NCI-H2081 treated with DMSO at 0.1 percent for 48 hours (cell line): Measurements from ENCODE around the gene PRDM2.

ENCODE experiments used
- DNase-seq: peaks from one replicate; lab custom pipeline; 2025; lab: John Stamatoyannopoulos, UW

Gene PRDM2

DNA sequence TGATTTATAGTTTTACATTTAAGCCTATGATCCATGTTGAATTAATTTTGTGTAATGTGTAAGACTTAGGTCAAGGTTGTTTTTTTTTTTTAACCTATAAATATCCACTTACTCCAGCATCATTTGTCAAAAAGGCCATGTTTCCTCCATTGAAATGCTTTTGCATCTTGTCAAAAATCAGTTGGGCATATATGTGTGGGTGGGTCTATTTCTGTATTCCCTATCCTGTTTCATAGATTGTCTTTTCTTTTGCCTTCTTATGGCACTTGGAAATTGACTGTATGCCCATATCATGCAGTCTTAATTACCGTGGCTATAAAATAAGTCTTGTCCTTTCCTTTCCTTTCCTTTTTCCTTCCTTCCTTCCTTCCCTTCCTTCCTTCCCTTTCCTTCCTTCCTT is 138.2 kb downstream of the PRDM2 start:
- no peak for DNase-seq

DNA sequence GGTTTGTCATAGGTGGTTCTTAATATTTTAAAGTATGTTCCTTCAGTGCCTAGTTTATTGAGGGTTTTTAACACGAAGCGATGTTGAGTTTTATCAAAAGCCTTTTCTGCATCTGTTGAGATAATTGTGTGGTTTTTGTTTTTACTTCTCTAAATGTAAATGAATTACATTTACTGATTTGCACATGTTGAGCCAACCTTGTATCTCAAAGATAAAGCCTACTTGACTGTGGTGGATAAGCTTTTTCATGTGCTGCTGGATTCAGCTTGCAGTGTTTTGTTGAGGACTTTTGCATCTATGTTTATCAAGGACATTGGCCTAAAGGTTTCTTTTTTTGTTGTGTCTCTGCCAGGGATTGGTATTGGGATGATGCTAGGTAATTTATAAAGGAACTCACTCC is 142.5 kb downstream of the PRDM2 start:
- DNase-seq = no peak

DNA sequence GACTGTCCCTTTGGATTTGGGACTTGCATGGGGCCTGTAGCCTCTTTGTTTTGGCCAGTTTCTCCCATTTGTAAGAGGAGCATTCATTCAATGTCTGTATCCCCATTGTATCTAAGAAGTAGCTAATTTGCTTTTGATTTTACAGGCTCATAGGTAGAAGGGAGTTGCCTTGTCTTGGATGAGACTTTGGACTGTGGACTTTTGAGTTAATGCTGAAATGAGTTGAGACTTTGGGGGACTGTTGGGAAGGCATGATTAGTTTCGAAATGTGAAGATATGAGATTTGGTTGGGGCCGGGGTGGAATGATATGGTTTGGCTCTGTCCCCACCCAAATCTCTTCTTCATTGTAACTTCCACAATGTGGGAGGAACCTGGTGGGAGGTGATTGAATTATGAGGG is 151.7 kb downstream of the PRDM2 start:
- DNase-seq = no peak

DNA sequence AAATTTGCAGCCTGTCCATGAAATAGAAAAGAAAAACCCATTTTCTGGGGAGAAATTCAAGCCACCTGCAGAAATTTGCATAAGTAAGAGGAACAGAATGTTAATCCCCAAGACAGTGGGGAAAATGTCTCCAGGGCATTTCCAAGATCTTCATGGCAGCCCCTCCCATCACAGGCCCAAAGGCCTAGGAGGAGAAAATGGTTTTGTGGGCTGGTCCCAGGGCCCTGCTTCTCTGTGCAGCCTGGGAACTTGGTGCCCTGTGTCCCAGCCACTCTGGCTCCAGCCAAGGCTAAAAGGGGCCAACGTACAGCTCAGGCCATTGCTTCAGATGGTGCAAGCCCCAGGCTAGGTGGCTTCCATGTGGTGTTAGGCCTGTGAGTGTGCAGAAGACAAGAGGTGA is 155.6 kb downstream of the PRDM2 start:
- DNase-seq = no peak

DNA sequence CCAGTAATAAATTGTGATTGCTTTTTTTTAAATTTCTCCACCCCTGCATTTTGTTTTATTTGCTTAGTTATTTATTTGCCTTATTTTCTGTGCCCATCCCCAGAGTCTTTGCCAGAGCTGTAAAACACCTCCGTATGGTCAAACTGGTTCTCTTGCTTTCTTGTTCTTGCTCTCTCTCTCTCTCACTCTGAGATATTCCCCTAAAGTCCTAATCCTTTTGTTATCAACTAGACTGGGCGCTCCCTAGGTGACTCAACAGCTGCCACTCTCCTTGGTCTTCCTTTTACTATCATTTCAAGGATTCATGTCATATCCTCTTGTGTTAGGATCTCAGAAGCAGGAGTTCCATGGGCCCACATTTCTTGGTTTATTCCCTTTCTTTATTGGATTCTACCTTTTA is 160.0 kb downstream of the PRDM2 start:
- no peak for DNase-seq

DNA sequence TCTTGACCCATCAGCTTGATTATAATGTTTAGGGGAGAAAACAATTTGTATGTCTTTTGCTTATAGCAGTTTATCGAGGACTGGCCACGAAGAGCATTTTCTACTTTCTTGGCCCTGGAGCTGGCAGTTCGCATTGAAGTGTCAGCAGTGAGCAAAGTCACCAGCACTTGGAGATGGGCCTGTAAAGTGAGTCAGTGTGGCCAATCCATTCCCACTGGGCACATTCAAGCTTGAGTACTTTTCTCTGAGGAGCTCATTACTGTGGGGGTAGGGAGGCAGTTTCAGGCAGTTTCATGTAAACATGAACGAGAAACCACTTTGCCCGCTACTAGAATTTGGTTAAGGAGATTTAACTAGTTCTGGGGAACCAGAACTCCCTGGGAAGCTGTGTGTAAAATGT is 164.8 kb downstream of the PRDM2 start:
- no peak for DNase-seq

DNA sequence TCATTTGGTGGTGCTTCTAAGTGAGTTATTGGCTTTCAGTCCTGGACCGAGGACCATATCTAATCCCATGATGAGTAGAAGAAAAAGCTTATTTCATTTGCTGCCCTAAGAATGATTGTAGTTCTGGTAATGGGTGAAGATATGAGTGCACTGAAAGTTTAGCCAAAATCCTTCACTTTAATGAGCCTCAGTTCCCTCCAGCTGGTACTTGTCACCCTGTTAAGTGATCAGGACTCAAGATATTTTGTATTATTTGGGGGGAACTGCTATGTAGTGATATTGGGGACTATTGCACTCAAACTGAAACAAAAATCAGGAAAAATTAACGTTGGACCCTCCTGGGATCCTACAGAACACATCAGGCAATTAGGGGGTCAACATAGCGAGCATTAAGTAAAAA is 165.9 kb downstream of the PRDM2 start:
- no peak for DNase-seq

DNA sequence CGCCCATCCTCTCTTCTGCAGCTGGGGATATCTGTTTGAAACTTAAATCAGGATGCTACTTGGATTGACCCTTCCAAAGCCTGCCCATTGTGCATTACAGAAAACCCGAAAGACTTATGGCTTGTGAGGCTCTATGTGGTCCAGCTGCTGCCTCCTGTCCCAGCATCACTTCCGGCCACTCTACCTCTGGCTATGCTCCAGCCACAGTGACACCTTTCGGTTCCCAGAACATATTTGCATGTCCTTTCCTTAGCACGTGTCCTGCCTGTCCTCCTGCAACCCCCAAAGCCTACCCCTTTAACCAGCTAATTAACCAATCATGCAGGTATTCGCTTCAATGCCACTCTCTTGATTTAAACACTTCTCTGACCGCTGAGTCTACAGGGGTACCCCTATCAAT is 167.6 kb downstream of the PRDM2 start:
- no peak for DNase-seq

DNA sequence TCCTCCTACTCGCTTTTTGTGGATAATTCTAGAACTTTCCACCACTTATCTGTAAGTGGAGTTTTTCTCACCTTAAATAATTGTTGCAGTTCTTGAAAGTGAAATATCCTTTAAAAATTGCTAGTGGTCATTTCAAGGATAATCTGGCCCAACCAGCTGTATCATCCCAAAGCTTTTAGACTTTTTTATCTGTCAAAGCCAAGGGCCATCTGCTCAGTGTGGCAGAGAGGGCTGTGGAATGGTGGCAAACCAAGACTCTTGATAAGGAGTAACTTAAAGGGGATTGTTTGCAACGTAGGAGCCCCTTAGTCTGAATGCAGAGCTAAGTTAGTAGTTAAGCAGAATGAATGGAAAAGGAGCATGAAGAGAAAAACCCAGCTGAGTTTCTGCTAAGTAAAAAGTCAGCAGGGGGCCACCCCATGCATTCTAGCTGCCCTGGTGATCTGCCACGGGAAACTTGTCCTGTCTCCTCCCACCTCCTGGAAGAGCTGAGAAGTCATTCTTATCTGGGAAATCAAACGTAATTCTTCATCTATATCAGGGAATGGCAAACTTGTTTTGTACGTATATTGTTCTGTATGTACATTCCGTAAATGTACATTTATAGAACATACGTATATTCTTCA is 169.3 kb downstream of the PRDM2 start:
- DNase-seq = no peak

DNA sequence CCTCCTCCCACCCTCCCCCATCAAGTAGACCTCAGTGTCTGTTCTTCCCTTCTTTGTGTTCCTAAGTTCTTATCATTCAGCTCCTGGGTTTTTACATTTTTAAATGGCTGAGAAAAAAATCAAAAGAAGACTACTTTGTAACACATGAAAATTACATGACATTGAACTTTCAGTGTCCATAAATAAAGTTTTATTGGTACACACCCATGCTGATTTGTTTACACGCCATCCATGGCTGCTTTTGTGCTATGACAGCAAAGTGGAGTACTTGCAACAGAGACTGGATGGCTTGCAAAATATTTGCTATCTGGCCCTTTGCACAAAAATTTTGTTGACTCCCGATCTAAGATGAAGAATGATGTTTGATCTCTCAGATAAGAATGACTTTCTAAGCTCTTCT is 171.4 kb downstream of the PRDM2 start:
- DNase-seq = no peak

DNA sequence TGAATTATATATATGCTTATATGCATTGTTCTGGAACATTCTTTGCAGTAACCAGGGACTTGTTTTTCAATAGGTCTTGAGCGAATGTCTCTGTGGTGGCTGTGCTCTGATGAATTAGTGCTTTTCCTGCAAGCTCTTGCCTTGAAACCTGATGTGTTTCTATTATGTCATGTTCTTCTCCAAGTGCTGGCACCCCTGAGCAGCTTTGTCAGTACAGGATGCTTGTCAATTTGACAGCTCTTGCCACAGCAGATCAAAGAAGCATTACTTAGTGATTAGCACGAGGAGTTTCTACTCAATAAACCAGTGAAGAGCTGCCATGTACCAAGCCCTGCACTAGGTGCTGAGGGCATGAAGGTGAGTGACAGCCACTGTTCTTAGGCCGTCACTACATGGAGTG is 171.9 kb downstream of the PRDM2 start:
- no peak for DNase-seq

DNA sequence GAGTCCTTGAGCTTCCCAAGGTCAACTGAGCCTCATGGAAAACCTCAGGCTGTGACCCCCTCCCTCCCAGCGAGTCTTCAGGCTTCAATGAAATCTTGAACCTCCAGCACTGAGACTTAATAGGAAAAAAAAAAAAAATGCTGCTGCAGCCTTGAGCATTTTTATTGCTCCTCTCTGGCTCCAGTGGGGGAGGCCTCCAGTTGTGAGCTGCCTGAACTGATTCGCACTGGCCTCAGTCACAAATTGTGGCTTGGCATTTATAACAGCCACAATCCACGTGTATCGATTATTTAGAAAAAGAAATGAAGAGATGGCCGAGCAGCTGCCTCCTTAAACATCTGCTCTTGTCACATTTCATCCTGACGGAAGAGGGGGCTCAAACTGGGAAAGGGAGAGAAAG is 173.0 kb downstream of the PRDM2 start:
- DNase-seq = no peak
